ENCODE measurements around the gene PCDHA2. TPM values are rescaled to one million over a fixed set of nuclear protein-coding genes. Genes with fewer than 3 reads are reported as not detected.

The PCDHA2 gene
- total RNA-seq, 4 donors from 2014 or later = not detected

GRCh38 chr5:140840978-140841962 is 46.6 kb downstream of the PCDHA2 start, which contains the start of gene PCDHA8:
Gene PCDHA8, plus strand, starts transcription at chr5:140841187. Its CDS starts 135 bp downstream, at chr5:140841322.
- intact Hi-C loops (cut with DNase I; ENCODE audit: low total_unique reads) = no loop called here
- H3K4me3 ChIP-seq (ENCODE audit: low read depth, poor library complexity, severe bottlenecking) = no peak within 1 kb of the TSS
- WGBS, 2 donors = 25 to 29% methylated on average over 46 to 47 of the region's 47 CpGs
- TF ChIP-seq POLR2A (IDR thresholded peaks at IDR 0.05) (no peak), CTCF (IDR thresholded peaks at IDR 0.05) (no peak)
- DNase-seq (ENCODE audit: low spot score in 2 of 2) = no peak

GRCh38 chr5:140842798-140843733 is 48.4 kb downstream of the PCDHA2 start:
- TF ChIP-seq POLR2A (IDR thresholded peaks at IDR 0.05) = no peak
- TF ChIP-seq CTCF (IDR thresholded peaks at IDR 0.05) = no peak
- WGBS, 2 donors = 42 to 61% methylated on average over 42 to 76 of the region's 87 CpGs
- intact Hi-C loops (cut with DNase I; ENCODE audit: low total_unique reads) = no loop called here
- no peak overlapping the region for H3K4me3 ChIP-seq (ENCODE audit: low read depth, poor library complexity, severe bottlenecking)
- DNase-seq (ENCODE audit: low spot score in 2 of 2) = no peak

Other genes with a start within 250 kb of the PCDHA2 start
- 10 to 100 TPM; 19.2 to 32.1 (median 27.2) TPM for gene EIF4EBP3, start 247.2 kb upstream of the PCDHA2 start, total RNA-seq
- 10 to 100 TPM; 11.4 to 23.9 (median 14.6) TPM for gene SRA1, start 237.4 kb upstream of the PCDHA2 start, total RNA-seq
- 10 to 100 TPM; 14.0 to 23.7 (median 19.2) TPM for gene APBB3, start 230.3 kb upstream of the PCDHA2 start, total RNA-seq
- gene SLC35A4, start 230.0 kb upstream of the PCDHA2 start, total RNA-seq = 10 to 100 TPM; 59.7 to 86.4 (median 68.2) TPM
- gene CD14, start 161.7 kb upstream of the PCDHA2 start, total RNA-seq = 10 to 100 TPM; 14.9 to 22.1 (median 19.1) TPM
- gene TMCO6, start 155.4 kb upstream of the PCDHA2 start, total RNA-seq = 10 to 100 TPM; 60.3 to 99.8 (median 67.3) TPM
- 10 to 100 TPM; 39.4 to 57.6 (median 45.8) TPM for gene NDUFA2, start 147.2 kb upstream of the PCDHA2 start, total RNA-seq
- 100 to 1,000 TPM in 1 of 4 donors, 10 to 100 TPM in 3; 64.1 to 105 (median 94.8) TPM for gene IK, start 147.0 kb upstream of the PCDHA2 start, total RNA-seq
- gene WDR55, start 129.9 kb upstream of the PCDHA2 start, total RNA-seq = 10 to 100 TPM; 19.7 to 26.1 (median 21.4) TPM
- gene DND1, start 121.3 kb upstream of the PCDHA2 start, total RNA-seq = under 1 TPM; 0.49 to 0.94 (median 0.69) TPM
- gene HARS1, start 103.5 kb upstream of the PCDHA2 start, total RNA-seq = 10 to 100 TPM; 71.9 to 90.6 (median 80.8) TPM
- gene HARS2, start 103.4 kb upstream of the PCDHA2 start, total RNA-seq = 10 to 100 TPM; 17.4 to 37.2 (median 31.8) TPM
- gene ZMAT2, start 94.4 kb upstream of the PCDHA2 start, total RNA-seq = 10 to 100 TPM; 28.2 to 48.6 (median 41.2) TPM
- not detected for gene PCDHA1, start 8.7 kb upstream of the PCDHA2 start, total RNA-seq
- gene PCDHA3, start 6.2 kb downstream of the PCDHA2 start, total RNA-seq = under 1 TPM in 2 of 4 donors, not detected in 2; 0.05 to 0.13 TPM
- gene PCDHA4, start 12.2 kb downstream of the PCDHA2 start, total RNA-seq = under 1 TPM in 3 of 4 donors, not detected in 1; 0.08 to 0.58 (median 0.23) TPM
- gene PCDHA5, start 26.8 kb downstream of the PCDHA2 start, total RNA-seq = under 1 TPM in 3 of 4 donors, not detected in 1; 0.05 to 0.19 (median 0.10) TPM
- under 1 TPM in 2 of 4 donors, not detected in 2; 0.13 to 0.49 TPM for gene PCDHA6, start 33.1 kb downstream of the PCDHA2 start, total RNA-seq
- under 1 TPM in 1 of 4 donors, not detected in 3; 0.20 TPM for gene PCDHA7, start 39.4 kb downstream of the PCDHA2 start, total RNA-seq
- under 1 TPM in 1 of 4 donors, not detected in 3; 0.22 TPM for gene PCDHA8, start 46.3 kb downstream of the PCDHA2 start, total RNA-seq
- under 1 TPM in 2 of 4 donors, not detected in 2; 0.06 to 0.07 TPM for gene PCDHA9, start 53.5 kb downstream of the PCDHA2 start, total RNA-seq
- gene PCDHA10, start 61.0 kb downstream of the PCDHA2 start, total RNA-seq = 1 to 10 TPM in 1 of 4 donors, under 1 TPM in 3; 0.08 to 1.0 (median 0.55) TPM
- under 1 TPM in 3 of 4 donors, not detected in 1; 0.17 to 0.94 (median 0.34) TPM for gene PCDHA11, start 74.1 kb downstream of the PCDHA2 start, total RNA-seq
- under 1 TPM in 3 of 4 donors, not detected in 1; 0.04 to 0.39 (median 0.25) TPM for gene PCDHA12, start 80.5 kb downstream of the PCDHA2 start, total RNA-seq
- gene PCDHA13, start 87.3 kb downstream of the PCDHA2 start, total RNA-seq = under 1 TPM in 3 of 4 donors, not detected in 1; 0.16 to 0.34 (median 0.30) TPM
- under 1 TPM in 2 of 4 donors, not detected in 2; 0.16 to 0.17 TPM for gene PCDHAC1, start 131.4 kb downstream of the PCDHA2 start, total RNA-seq
- gene PCDHAC2, start 171.6 kb downstream of the PCDHA2 start, total RNA-seq = under 1 TPM in 3 of 4 donors, not detected in 1; 0.21 to 0.29 (median 0.27) TPM